VCaP (cell line): ENCODE data around the gene TXNL4A.

Experiments
- H3K27ac ChIP-seq: fragments of 450-650 bp; 2 replicates; pipeline ENCODE4 v1.5.1; 2017
- TF ChIP-seq, protein P1 (sequence below): fragments of 450-650 bp; conservative IDR thresholded peaks from 2 replicates; pipeline ENCODE4 v1.5.1; 2017; ENCODE audit warnings: mild to moderate bottlenecking, moderate library complexity

TXNL4A gene

DNA sequence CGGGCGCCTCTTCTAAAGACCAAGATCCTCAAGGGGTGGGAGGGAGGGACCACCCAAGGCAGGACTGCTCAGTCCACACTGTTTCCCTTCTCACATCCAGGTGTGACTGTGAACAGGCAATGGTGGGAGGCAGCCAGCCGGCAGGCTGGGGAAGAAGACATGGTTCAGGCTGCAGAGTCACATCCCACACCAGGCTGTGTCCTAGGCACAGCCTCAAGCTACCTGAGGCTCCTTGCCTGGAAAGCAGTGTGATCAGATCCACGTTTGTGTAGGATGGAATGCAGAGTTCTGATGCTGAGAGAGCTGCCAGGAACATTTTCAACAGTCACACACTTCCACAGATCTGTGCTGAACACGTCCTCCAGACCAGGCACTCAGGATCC, 53.3 kb downstream of the TXNL4A start:
- H3K27ac ChIP-seq, result peak overlapping the region; percentile 58

DNA sequence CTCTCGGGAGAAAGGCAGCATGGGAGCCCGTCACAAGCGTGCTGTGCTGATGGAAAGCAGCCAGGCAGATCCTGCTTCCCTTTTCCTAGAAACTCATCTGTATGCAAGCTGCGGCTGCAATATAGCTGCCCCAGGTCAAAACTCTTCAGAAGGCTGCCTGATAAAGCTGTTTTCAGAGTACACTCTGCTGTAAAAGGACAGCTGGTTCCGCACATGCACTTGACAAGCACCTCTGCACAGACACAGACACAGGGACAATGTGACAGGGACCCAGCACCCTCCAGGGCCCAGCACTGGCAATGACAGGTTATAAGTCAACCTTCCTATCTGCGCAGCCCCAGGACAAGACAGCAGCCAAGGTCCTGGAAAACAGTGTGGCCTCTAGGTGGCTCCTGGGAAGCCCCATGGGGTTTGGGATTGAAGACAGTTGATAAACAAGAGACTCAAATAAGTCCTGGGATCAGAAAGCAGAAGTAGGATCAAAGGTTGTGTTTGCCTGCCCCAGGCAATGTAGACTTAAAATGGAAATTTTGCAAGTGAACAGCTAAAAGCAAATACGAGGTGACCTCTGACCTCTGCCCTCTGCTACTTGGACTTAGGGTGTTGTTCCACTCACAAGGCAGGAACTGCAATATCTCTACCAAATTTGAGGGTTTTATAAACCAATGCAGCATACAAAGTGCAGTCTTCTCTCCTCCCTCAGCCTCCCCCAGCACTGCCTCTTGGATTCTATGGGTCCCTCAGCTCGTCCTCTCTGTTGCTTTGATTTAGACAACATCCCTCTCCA, 53.9 kb downstream of the TXNL4A start:
- peak overlapping the region; percentile 58 for H3K27ac ChIP-seq
- TF ChIP-seq, protein P1, sequence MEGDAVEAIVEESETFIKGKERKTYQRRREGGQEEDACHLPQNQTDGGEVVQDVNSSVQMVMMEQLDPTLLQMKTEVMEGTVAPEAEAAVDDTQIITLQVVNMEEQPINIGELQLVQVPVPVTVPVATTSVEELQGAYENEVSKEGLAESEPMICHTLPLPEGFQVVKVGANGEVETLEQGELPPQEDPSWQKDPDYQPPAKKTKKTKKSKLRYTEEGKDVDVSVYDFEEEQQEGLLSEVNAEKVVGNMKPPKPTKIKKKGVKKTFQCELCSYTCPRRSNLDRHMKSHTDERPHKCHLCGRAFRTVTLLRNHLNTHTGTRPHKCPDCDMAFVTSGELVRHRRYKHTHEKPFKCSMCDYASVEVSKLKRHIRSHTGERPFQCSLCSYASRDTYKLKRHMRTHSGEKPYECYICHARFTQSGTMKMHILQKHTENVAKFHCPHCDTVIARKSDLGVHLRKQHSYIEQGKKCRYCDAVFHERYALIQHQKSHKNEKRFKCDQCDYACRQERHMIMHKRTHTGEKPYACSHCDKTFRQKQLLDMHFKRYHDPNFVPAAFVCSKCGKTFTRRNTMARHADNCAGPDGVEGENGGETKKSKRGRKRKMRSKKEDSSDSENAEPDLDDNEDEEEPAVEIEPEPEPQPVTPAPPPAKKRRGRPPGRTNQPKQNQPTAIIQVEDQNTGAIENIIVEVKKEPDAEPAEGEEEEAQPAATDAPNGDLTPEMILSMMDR, result no peak

More for the DNA sequence above, 53.3 kb downstream of the TXNL4A start:
- TF ChIP-seq, protein P1, result no peak

DNA sequence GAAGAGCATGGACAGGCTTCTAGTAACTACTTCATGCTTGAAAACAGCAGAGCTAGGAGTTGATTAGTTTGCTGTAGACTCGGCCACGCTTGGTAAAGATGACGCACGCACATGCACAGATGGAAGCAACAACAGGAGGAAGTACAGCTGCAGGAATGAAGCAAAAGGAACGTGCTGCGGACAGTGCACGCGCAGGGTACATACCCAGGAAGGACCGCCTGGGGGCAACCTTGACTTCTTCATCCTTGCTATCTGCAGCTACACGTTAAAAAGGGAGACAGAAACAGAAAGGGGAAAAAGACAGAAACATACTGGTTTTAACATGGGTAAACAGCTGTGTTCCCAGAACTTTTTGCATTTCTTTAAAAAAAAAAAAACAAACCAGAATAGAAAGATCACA, 54.6 kb downstream of the TXNL4A start:
- peak overlapping the region; percentile 58 for H3K27ac ChIP-seq
- TF ChIP-seq, protein P1, result peak; percentile 78

DNA sequence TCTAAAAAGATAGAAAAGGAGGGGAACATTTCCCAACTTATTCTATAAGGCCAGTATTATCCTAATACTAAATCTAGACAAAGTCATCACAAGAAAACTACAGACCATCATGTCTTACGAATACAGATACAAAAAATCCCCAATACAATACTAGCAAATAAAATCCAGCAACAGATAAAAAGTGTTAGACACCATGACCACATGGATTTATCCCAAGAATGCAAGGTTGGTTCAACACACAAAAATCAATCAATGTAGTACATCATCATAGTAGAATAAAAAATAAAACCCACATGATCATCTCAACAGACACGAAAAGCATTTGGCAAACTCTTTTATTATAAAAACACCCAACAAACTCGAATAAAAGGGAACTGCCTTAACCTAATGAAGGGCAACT, 55.5 kb downstream of the TXNL4A start:
- TF ChIP-seq, protein P1, result no peak
- peak overlapping the region; percentile 58; the same call in 1 of the 2 replicates for H3K27ac ChIP-seq

DNA sequence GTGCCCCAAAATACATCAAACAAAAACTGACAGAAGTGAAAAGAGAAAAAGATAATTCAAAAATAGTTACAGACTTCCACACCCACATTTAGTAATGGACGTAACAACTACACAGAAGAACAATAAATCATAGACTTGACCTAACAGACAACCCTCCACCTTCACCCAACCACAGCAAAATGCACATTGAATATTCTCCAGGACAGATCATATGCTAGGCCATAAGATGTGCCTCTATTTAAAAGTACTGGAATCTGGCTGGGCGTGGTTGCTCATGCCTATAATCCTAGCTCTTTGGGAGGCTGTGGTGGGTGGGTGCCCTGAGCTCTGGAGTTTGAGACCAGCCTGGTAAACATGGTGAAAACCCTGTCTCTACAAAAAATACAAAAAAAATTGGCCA, 56.9 kb downstream of the TXNL4A start:
- no peak overlapping the region for H3K27ac ChIP-seq
- TF ChIP-seq, protein P1, result no peak

DNA sequence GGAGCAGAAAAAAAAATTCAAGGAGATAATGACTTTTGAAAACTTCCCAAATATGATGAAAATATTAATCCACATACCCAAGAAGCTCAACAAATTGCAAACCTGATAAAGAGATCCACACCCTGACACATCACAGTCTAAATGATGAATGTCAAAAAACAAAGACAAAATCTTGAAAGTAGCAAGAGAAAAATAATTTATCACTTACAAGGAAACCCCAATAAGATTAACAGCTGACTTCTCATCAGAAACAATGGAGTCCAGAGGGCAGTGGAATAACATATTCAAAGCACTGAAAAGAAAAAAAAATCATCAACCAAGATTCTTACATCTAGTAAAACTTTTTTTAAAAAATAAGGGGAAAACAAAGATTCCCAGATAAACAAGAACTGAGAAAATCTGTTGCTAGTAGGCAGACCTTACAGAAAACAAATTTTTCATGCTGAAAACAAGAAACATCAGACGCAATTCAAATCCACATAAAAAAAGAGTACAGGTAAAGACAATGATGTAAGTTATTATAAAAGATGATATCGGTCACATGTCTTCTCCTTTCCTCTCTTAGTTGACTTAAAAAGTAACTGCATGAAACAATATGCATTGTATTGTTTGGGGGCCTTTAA, 58.2 kb downstream of the TXNL4A start:
- no peak overlapping the region for H3K27ac ChIP-seq
- TF ChIP-seq, protein P1, result no peak

DNA sequence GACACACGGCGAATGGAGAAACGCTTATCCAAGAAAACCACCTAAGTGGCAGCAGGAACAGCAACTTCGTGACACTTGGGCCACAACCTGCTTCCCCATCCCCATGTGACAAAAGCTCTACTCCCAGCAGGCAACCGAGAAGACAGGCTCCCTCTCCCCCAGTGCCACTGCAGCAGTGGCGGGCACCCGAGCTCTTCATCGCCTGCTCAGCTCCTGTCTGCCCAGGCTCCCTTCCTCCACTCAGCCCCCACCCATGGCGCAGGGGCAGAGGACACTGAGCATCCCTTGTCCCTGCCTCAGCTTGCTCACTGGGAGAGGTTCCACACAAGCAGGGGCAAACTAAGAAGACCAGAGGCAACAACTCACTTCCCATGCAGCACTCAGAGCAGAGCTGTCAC, 59.8 kb downstream of the TXNL4A start:
- no peak overlapping the region for H3K27ac ChIP-seq
- TF ChIP-seq, protein P1, result no peak
